Measurements from ENCODE around the gene KRTAP10-3. TPM values are rescaled to one million over a fixed set of nuclear protein-coding genes. Genes with fewer than 3 reads are reported as not detected.

Gene KRTAP10-3
- total and polyA plus RNA-seq, 2 experiments from 2014 or later = not detected

DNA sequence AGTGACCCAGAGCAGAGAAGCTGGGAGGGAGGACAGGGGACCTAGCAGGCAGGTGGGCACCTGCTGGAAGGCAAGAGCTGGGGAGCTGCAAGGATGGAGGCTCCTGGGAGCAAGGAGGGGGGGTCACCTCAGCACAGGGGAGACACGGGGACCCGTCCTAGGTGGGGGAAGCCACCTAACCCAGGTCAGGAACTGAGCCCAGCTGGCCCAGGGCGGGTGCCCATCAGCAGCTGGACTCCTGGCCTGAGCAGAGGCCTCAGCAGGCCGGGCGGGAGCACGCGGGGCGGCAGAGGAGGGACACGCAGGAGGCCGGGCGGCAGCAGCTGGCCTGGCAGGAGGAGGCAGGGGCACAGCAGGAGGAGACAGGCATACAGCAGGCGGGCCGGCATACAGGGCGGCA is 19.5 kb downstream of the KRTAP10-3 start (continued):
- TF ChIP-seq, protein P1, sequence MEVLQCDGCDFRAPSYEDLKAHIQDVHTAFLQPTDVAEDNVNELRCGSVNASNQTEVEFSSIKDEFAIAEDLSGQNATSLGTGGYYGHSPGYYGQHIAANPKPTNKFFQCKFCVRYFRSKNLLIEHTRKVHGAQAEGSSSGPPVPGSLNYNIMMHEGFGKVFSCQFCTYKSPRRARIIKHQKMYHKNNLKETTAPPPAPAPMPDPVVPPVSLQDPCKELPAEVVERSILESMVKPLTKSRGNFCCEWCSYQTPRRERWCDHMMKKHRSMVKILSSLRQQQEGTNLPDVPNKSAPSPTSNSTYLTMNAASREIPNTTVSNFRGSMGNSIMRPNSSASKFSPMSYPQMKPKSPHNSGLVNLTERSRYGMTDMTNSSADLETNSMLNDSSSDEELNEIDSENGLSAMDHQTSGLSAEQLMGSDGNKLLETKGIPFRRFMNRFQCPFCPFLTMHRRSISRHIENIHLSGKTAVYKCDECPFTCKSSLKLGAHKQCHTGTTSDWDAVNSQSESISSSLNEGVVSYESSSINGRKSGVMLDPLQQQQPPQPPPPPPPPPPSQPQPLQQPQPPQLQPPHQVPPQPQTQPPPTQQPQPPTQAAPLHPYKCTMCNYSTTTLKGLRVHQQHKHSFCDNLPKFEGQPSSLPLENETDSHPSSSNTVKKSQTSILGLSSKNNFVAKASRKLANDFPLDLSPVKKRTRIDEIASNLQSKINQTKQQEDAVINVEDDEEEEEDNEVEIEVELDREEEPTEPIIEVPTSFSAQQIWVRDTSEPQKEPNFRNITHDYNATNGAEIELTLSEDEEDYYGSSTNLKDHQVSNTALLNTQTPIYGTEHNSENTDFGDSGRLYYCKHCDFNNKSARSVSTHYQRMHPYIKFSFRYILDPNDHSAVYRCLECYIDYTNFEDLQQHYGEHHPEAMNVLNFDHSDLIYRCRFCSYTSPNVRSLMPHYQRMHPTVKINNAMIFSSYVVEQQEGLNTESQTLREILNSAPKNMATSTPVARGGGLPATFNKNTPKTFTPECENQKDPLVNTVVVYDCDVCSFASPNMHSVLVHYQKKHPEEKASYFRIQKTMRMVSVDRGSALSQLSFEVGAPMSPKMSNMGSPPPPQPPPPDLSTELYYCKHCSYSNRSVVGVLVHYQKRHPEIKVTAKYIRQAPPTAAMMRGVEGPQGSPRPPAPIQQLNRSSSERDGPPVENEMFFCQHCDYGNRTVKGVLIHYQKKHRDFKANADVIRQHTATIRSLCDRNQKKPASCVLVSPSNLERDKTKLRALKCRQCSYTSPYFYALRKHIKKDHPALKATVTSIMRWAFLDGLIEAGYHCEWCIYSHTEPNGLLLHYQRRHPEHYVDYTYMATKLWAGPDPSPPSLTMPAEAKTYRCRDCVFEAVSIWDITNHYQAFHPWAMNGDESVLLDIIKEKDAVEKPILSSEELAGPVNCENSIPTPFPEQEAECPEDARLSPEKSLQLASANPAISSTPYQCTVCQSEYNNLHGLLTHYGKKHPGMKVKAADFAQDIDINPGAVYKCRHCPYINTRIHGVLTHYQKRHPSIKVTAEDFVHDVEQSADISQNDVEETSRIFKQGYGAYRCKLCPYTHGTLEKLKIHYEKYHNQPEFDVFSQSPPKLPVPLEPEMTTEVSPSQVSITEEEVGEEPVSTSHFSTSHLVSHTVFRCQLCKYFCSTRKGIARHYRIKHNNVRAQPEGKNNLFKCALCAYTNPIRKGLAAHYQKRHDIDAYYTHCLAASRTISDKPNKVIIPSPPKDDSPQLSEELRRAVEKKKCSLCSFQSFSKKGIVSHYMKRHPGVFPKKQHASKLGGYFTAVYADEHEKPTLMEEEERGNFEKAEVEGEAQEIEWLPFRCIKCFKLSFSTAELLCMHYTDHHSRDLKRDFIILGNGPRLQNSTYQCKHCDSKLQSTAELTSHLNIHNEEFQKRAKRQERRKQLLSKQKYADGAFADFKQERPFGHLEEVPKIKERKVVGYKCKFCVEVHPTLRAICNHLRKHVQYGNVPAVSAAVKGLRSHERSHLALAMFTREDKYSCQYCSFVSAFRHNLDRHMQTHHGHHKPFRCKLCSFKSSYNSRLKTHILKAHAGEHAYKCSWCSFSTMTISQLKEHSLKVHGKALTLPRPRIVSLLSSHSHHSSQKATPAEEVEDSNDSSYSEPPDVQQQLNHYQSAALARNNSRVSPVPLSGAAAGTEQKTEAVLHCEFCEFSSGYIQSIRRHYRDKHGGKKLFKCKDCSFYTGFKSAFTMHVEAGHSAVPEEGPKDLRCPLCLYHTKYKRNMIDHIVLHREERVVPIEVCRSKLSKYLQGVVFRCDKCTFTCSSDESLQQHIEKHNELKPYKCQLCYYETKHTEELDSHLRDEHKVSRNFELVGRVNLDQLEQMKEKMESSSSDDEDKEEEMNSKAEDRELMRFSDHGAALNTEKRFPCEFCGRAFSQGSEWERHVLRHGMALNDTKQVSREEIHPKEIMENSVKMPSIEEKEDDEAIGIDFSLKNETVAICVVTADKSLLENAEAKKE (CRISPR knock-in tag; IDR thresholded peaks at IDR 0.05) = no peak
- TF ChIP-seq NANOG (IDR thresholded peaks at IDR 0.05; ENCODE audit: borderline replicate concordance) = no peak
- TF ChIP-seq, protein P2, sequence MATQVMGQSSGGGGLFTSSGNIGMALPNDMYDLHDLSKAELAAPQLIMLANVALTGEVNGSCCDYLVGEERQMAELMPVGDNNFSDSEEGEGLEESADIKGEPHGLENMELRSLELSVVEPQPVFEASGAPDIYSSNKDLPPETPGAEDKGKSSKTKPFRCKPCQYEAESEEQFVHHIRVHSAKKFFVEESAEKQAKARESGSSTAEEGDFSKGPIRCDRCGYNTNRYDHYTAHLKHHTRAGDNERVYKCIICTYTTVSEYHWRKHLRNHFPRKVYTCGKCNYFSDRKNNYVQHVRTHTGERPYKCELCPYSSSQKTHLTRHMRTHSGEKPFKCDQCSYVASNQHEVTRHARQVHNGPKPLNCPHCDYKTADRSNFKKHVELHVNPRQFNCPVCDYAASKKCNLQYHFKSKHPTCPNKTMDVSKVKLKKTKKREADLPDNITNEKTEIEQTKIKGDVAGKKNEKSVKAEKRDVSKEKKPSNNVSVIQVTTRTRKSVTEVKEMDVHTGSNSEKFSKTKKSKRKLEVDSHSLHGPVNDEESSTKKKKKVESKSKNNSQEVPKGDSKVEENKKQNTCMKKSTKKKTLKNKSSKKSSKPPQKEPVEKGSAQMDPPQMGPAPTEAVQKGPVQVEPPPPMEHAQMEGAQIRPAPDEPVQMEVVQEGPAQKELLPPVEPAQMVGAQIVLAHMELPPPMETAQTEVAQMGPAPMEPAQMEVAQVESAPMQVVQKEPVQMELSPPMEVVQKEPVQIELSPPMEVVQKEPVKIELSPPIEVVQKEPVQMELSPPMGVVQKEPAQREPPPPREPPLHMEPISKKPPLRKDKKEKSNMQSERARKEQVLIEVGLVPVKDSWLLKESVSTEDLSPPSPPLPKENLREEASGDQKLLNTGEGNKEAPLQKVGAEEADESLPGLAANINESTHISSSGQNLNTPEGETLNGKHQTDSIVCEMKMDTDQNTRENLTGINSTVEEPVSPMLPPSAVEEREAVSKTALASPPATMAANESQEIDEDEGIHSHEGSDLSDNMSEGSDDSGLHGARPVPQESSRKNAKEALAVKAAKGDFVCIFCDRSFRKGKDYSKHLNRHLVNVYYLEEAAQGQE (IDR thresholded peaks at IDR 0.05; ENCODE audit: unreplicated experiment) = no peak
- TF ChIP-seq JUNB (IDR thresholded peaks at IDR 0.05; ENCODE audit: unreplicated experiment) = no peak

Measured in GM23338 (cell line).